ENCODE results near the gene IKZF1. TPM values are rescaled to one million over a fixed set of nuclear protein-coding genes. Genes with fewer than 3 reads are reported as not detected.

The IKZF1 gene
- total RNA-seq, 2 donors from 2014 or later = 24.4 to 57.8 TPM

DNA sequence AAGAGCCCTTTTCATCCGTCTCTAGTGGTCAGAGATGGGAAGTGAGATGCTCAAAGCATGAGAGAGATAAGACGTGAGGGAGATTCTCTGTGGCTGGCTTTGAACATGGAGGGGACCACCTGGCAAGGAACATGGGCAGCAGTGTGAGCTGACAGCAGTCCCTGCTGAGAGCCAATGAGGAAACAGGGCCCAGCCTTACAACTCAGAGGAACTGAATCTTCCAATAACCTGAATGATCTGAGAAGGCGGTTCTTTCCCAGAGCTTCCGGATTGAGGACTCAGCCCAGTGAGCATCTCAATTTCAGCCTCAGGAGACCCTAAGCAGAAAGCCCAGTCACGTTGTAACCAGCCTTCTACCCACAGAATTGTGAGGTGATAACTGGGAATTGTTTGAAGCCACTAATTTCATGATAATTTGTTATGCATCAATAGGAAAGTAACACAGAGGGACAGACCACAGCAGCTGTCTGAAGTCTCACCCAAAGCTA is 33.9 kb upstream of the IKZF1 start:
- Histone ChIP-seq H3K4me3 (no peak overlapping the region), H3K9me3 (no peaks in the 10 kb centered on the region), H3K27me3 (replicated peaks; ENCODE audit: insufficient read depth) (no peaks in the 10 kb centered on the region), H3K36me3 (no peaks in the 10 kb centered on the region), H3K27ac (no peak overlapping the region), H3K4me1 (ENCODE audit: control insufficient read depth in 1 of 2, low read depth in 2 of 2) (no peaks in the 10 kb centered on the region)
- DNase-seq (ENCODE audit: low spot score) = no peak
- TF ChIP-seq, protein P1, sequence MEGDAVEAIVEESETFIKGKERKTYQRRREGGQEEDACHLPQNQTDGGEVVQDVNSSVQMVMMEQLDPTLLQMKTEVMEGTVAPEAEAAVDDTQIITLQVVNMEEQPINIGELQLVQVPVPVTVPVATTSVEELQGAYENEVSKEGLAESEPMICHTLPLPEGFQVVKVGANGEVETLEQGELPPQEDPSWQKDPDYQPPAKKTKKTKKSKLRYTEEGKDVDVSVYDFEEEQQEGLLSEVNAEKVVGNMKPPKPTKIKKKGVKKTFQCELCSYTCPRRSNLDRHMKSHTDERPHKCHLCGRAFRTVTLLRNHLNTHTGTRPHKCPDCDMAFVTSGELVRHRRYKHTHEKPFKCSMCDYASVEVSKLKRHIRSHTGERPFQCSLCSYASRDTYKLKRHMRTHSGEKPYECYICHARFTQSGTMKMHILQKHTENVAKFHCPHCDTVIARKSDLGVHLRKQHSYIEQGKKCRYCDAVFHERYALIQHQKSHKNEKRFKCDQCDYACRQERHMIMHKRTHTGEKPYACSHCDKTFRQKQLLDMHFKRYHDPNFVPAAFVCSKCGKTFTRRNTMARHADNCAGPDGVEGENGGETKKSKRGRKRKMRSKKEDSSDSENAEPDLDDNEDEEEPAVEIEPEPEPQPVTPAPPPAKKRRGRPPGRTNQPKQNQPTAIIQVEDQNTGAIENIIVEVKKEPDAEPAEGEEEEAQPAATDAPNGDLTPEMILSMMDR (IDR thresholded peaks at IDR 0.05) = no peak
- no peak for ATAC-seq (ENCODE audit: insufficient number of reproducible peaks, low FRiP score, low read depth)

- TF ChIP-seq, protein P1 (IDR thresholded peaks at IDR 0.05) = no peak
- no peak for ATAC-seq (ENCODE audit: insufficient number of reproducible peaks, low FRiP score, low read depth)
- no peak overlapping the region for H3K27ac ChIP-seq
Measured at GRCh38 chr7:50272808-50273207, 31.7 kb upstream of the IKZF1 start.

DNA sequence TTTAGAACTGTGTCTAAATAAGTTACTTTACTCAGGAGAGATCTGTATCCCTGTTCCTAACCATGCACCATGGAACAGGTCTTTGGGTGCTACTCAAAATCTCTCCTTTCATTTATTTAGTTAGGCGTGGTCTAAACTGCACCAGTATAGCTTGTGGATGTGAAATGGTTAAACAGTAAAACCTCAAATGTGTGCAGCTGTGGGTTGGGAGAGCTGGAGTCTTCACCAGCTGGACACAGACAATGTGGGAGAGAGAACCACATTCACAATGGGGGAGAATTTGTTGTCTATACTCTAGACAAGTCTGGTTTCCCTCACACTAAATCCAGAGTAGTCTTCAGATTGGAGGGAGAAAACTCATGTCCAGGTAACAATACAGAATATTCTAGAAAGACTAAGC is 31.2 kb upstream of the IKZF1 start:
- Histone ChIP-seq H3K4me1 (ENCODE audit: control insufficient read depth in 1 of 2, low read depth in 2 of 2) (no peaks in the 10 kb centered on the region), H3K27me3 (replicated peaks; ENCODE audit: insufficient read depth) (no peaks in the 10 kb centered on the region), H3K9me3 (no peaks in the 10 kb centered on the region), H3K36me3 (no peaks in the 10 kb centered on the region), H3K27ac (no peak overlapping the region), H3K4me3 (no peak overlapping the region)
- TF ChIP-seq, protein P1 (IDR thresholded peaks at IDR 0.05) = no peak
- no peak for DNase-seq (ENCODE audit: low spot score)
- ATAC-seq (ENCODE audit: insufficient number of reproducible peaks, low FRiP score, low read depth) = no peak

More at GRCh38 chr7:50272808-50273207, 31.7 kb upstream of the IKZF1 start:
- no peaks in the 10 kb centered on the region for H3K4me1 ChIP-seq (ENCODE audit: control insufficient read depth in 1 of 2, low read depth in 2 of 2)
- no peaks in the 10 kb centered on the region for H3K9me3 ChIP-seq
- H3K4me3 ChIP-seq = no peak overlapping the region
- no peaks in the 10 kb centered on the region for H3K27me3 ChIP-seq (replicated peaks; ENCODE audit: insufficient read depth)
- H3K36me3 ChIP-seq = no peaks in the 10 kb centered on the region
- no peak for DNase-seq (ENCODE audit: low spot score)

DNA sequence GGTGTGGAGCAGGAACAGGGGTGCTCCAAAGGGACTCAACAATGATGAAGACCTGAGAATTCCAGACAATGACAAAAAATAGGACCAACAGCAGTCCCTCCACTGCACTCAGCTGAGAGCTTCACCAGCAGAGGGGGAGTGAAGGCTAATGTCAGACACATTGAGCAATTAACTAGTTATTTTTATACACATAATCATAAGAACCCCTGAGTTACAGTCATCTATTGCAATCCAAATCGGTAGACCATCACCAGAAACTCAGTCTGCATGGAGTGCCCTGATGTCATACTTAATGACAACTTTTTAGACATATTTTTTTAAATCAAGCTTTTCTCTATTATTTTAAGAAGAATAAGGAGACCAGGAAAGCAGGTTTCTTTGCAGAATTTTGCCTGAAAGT is 30.6 kb upstream of the IKZF1 start:
- no peaks in the 10 kb centered on the region for H3K36me3 ChIP-seq
- no peak overlapping the region for H3K27ac ChIP-seq
- ATAC-seq (ENCODE audit: insufficient number of reproducible peaks, low FRiP score, low read depth) (no peak), DNase-seq (ENCODE audit: low spot score) (no peak)
- no peaks in the 10 kb centered on the region for H3K27me3 ChIP-seq (replicated peaks; ENCODE audit: insufficient read depth)
- H3K9me3 ChIP-seq = no peaks in the 10 kb centered on the region
- no peak overlapping the region for H3K4me3 ChIP-seq
- no peaks in the 10 kb centered on the region for H3K4me1 ChIP-seq (ENCODE audit: control insufficient read depth in 1 of 2, low read depth in 2 of 2)
- TF ChIP-seq, protein P1 (IDR thresholded peaks at IDR 0.05) = no peak

- DNase-seq (ENCODE audit: low spot score) = no peak
Measured at GRCh38 chr7:50274361-50274760, 30.2 kb upstream of the IKZF1 start.

More at GRCh38 chr7:50274361-50274760, 30.2 kb upstream of the IKZF1 start:
- ATAC-seq (ENCODE audit: insufficient number of reproducible peaks, low FRiP score, low read depth) = no peak
- no peaks in the 10 kb centered on the region for H3K36me3 ChIP-seq
- H3K4me3 ChIP-seq = no peak overlapping the region
- no peaks in the 10 kb centered on the region for H3K27me3 ChIP-seq (replicated peaks; ENCODE audit: insufficient read depth)
- H3K9me3 ChIP-seq = no peaks in the 10 kb centered on the region
- H3K4me1 ChIP-seq (ENCODE audit: control insufficient read depth in 1 of 2, low read depth in 2 of 2) = no peaks in the 10 kb centered on the region
- no peak overlapping the region for H3K27ac ChIP-seq
- TF ChIP-seq, protein P1 (IDR thresholded peaks at IDR 0.05) = no peak
